Osteoblast (primary cell): ENCODE data around the gene FSTL4. TPM values are rescaled to one million over a fixed set of nuclear protein-coding genes. Genes with fewer than 3 reads are reported as not detected.

Experiments
- DNase-seq: peaks from one replicate; pipeline ENCODE4 v3.0.0; 2011; ENCODE audit warnings: low spot score, mixed read lengths; ENCODE audit not compliant: insufficient read length; ENCODE audit errors: missing footprints
- H2AFZ ChIP-seq: 2 replicates; pipeline ENCODE4 v1.6.0; 2011; ENCODE audit warnings: mild to moderate bottlenecking, low read length
- H3K27ac ChIP-seq: 2 replicates; pipeline ENCODE4 v1.5.1; 2011; ENCODE audit warnings: mild to moderate bottlenecking, low read depth, low read length, moderate library complexity
- H3K27me3 ChIP-seq: 2 replicates; pipeline ENCODE4 v1.6.0; 2012; ENCODE audit warnings: mild to moderate bottlenecking, control low read depth, inconsistent platforms, low read length, moderate library complexity; ENCODE audit not compliant: insufficient read depth
- H3K36me3 ChIP-seq: 2 replicates; pipeline ENCODE4 v1.5.1; 2011; ENCODE audit warnings: mild to moderate bottlenecking, low read length, control low read depth, moderate library complexity; ENCODE audit not compliant: insufficient read depth
- H3K4me1 ChIP-seq: 2 replicates; pipeline ENCODE4 v1.5.1; 2011; ENCODE audit warnings: mild to moderate bottlenecking, low read length, control low read depth, moderate library complexity; ENCODE audit not compliant: insufficient read depth
- H3K4me2 ChIP-seq: 2 replicates; pipeline ENCODE4 v1.6.0; 2011; ENCODE audit warnings: mild to moderate bottlenecking, low read length; ENCODE audit not compliant: insufficient read depth
- H3K4me3 ChIP-seq: fragments of 200-600 bp; sonication (generic); 3 replicates; pipeline ENCODE4 v1.5.1; 2012; ENCODE audit warnings: mild to moderate bottlenecking, low read length, inconsistent platforms; ENCODE audit not compliant: insufficient read depth
- H3K79me2 ChIP-seq: 2 replicates; pipeline ENCODE4 v1.6.0; 2012; ENCODE audit warnings: mild to moderate bottlenecking, low read length, control low read depth, inconsistent platforms; ENCODE audit not compliant: insufficient read depth
- H3K9me3 ChIP-seq: 2 replicates; pipeline ENCODE4 v1.5.1; 2011; ENCODE audit warnings: low read depth, low read length, control low read depth
- H4K20me1 ChIP-seq: 2 replicates; pipeline ENCODE4 v1.6.0; 2012; ENCODE audit warnings: mild to moderate bottlenecking, low read length, control low read depth; ENCODE audit not compliant: insufficient read depth
- CTCF ChIP-seq: IDR thresholded peaks from 2 replicates; pipeline ENCODE4 v1.5.1; 2011; ENCODE audit warnings: mild to moderate bottlenecking, low read depth, low read length, moderate library complexity; ENCODE audit errors: extremely low read depth
- total RNA-seq: library from RNA; depleted of rRNA; stranded (reverse); fragments of >200 nt; gene quantifications from 2 replicates; pipeline ENCODE4 v1.2.3, GENCODE V29; 2012

The FSTL4 gene
- total RNA-seq, 1 donor: not detected

- Histone ChIP-seq H3K9me3 (no peaks in the 10 kb centered on the region), H3K79me2 (no peaks in the 10 kb centered on the region), H3K27me3 (peaks cover 7% of the 10 kb centered on the region), H4K20me1 (no peaks in the 10 kb centered on the region), H3K4me1 (no peaks in the 10 kb centered on the region), H3K27ac (no peak overlapping the region), H3K4me3 (no peak overlapping the region), H3K4me2 (no peak overlapping the region), H2AFZ (no peak overlapping the region), H3K36me3 (no peaks in the 10 kb centered on the region)
- TF ChIP-seq CTCF: no peak
- DNase-seq: no peak
Measured at GRCh38 chr5:133202066-133202665, 410.2 kb downstream of the FSTL4 start.

- Histone ChIP-seq H3K4me1 (no peaks in the 10 kb centered on the region), H3K79me2 (no peaks in the 10 kb centered on the region), H3K36me3 (no peaks in the 10 kb centered on the region), H3K27me3 (peaks cover 7% of the 10 kb centered on the region), H3K27ac (no peak overlapping the region), H3K9me3 (no peaks in the 10 kb centered on the region), H3K4me2 (no peak overlapping the region), H3K4me3 (no peak overlapping the region), H4K20me1 (no peaks in the 10 kb centered on the region), H2AFZ (no peak overlapping the region)
- TF ChIP-seq CTCF: no peak
- DNase-seq: no peak
Measured at GRCh38 chr5:133201310-133201709, 411.0 kb downstream of the FSTL4 start.

GRCh38 chr5:133200256-133200655, 412.1 kb downstream of the FSTL4 start:
- no peaks in the 10 kb centered on the region for H3K9me3 ChIP-seq
- H3K36me3 ChIP-seq: no peaks in the 10 kb centered on the region
- no peak overlapping the region for H3K4me3 ChIP-seq
- no peak overlapping the region for H3K4me2 ChIP-seq
- no peak overlapping the region for H3K27ac ChIP-seq
- H3K79me2 ChIP-seq: no peaks in the 10 kb centered on the region
- peaks cover 9% of the 10 kb centered on the region for H3K27me3 ChIP-seq
- DNase-seq: no peak
- no peak for TF ChIP-seq CTCF
- no peak overlapping the region for H2AFZ ChIP-seq
- H4K20me1 ChIP-seq: no peaks in the 10 kb centered on the region
- H3K4me1 ChIP-seq: no peaks in the 10 kb centered on the region

GRCh38 chr5:133199417-133200178, 412.7 kb downstream of the FSTL4 start:
- no peak overlapping the region for H3K4me3 ChIP-seq
- H3K36me3 ChIP-seq: no peaks in the 10 kb centered on the region
- H3K27me3 ChIP-seq: peaks cover 9% of the 10 kb centered on the region
- no peak overlapping the region for H3K27ac ChIP-seq
- TF ChIP-seq CTCF: no peak
- H3K9me3 ChIP-seq: no peaks in the 10 kb centered on the region
- no peak overlapping the region for H3K4me2 ChIP-seq
- DNase-seq: no peak
- H4K20me1 ChIP-seq: no peaks in the 10 kb centered on the region
- H3K79me2 ChIP-seq: no peaks in the 10 kb centered on the region
- no peaks in the 10 kb centered on the region for H3K4me1 ChIP-seq
- H2AFZ ChIP-seq: no peak overlapping the region
